GM06990 (cell line): ENCODE results near the gene CYSLTR2.

Experiments used
- DNase-seq: peaks from one replicate; pipeline ENCODE4 v3.0.0-alpha.2; 2011; ENCODE audit not compliant: insufficient read length; ENCODE audit errors: extremely low read depth
- H3K27me3 ChIP-seq: replicated peaks from 2 replicates; pipeline ENCODE4 v1.6.0; 2011; ENCODE audit warnings: low read length; ENCODE audit not compliant: control insufficient read depth, insufficient read depth
- H3K36me3 ChIP-seq: 2 replicates; pipeline ENCODE4 v1.5.1; 2011; ENCODE audit warnings: low read length; ENCODE audit not compliant: control insufficient read depth, insufficient read depth
- H3K4me3 ChIP-seq: replicated peaks from 2 replicates; pipeline ENCODE4 v1.5.1; 2011; ENCODE audit warnings: low read depth, mild to moderate bottlenecking, control low read depth, low read length
- TF ChIP-seq, protein P1 (sequence below): IDR thresholded peaks from 2 replicates; pipeline ENCODE4 v1.5.1; 2011; ENCODE audit warnings: low read length, control low read depth, mild to moderate bottlenecking, inconsistent platforms; ENCODE audit not compliant: insufficient read depth, poor library complexity, severe bottlenecking

Gene CYSLTR2

DNA sequence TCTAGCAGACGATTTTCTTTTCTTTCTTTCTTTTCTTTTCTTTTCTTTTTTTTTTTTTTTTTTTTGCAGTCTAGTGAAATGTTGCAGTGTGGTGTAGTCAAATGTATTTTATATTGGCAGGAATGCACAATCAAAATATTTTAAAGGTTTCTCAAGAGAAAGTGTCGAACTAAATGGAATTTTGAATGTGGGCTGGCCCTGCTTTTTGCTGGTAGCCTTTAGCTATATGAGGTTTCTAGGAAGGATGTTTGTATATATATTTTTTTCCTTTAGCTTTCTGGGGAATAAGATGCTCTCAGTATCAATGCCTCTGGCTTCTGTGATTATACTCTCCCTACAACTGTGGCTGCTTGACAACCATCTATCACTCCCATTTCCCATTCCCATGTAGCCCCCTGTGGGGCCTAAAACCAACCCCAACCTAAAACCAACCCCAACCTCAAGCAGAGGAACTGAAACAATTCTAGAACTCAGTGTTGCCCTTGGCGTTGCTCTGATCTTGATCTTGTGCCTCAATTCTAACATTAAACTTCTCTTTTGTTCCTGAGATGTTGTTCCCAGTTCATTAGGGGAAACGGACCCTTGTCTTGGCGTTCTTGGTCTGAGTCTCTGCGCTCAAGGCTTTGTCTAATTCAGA is 27.1 kb downstream of the CYSLTR2 start:
- TF ChIP-seq, protein P1, sequence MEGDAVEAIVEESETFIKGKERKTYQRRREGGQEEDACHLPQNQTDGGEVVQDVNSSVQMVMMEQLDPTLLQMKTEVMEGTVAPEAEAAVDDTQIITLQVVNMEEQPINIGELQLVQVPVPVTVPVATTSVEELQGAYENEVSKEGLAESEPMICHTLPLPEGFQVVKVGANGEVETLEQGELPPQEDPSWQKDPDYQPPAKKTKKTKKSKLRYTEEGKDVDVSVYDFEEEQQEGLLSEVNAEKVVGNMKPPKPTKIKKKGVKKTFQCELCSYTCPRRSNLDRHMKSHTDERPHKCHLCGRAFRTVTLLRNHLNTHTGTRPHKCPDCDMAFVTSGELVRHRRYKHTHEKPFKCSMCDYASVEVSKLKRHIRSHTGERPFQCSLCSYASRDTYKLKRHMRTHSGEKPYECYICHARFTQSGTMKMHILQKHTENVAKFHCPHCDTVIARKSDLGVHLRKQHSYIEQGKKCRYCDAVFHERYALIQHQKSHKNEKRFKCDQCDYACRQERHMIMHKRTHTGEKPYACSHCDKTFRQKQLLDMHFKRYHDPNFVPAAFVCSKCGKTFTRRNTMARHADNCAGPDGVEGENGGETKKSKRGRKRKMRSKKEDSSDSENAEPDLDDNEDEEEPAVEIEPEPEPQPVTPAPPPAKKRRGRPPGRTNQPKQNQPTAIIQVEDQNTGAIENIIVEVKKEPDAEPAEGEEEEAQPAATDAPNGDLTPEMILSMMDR, result no peak
- no peak overlapping the region for H3K4me3 ChIP-seq

DNA sequence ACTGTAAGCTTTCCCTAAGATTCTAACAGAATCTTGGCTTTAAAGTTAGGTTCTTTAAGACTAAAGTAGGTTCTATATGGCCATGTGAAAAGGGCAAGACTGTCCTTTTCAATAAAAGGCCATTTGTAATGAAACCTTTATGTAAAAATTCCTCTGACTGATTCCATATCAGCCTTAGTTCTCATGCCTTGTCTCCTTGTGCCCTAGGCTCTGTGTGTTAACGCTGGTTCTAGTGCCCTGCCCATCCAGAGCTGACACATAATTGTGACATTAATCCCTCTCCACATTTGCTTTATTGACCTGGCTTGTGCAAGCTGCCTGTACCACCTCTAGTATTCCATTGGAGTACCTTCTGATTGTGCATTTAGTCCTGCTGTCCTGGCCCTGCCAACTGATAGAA is 28.2 kb downstream of the CYSLTR2 start:
- Histone ChIP-seq H3K36me3 (no peaks in the 10 kb centered on the region), H3K4me3 (no peak overlapping the region), H3K27me3 (no peaks in the 10 kb centered on the region)
- DNase-seq, result no peak
- TF ChIP-seq, protein P1, result no peak

More for the DNA sequence above, 27.1 kb downstream of the CYSLTR2 start:
- no peak for DNase-seq
- H3K27me3 ChIP-seq, result no peaks in the 10 kb centered on the region
- no peaks in the 10 kb centered on the region for H3K36me3 ChIP-seq

DNA sequence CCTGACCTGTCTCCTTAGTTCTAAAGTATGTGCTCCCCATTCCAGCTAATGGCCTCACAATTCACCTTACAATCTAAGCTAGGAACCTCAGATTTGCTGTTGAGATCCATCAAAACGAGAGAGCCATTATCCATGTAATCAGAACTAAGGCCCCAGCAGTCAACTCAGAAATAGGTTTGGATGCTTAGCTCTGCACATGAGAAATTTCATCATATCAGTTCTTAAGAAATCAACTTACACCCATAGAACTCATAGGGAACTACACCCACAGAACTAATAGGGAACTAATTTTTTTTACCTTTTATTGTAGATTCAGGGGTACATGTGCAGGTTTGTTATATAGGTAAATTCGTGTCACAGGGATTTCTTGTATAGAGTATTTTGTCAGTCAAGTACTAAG is 28.7 kb downstream of the CYSLTR2 start:
- no peak for DNase-seq

DNA sequence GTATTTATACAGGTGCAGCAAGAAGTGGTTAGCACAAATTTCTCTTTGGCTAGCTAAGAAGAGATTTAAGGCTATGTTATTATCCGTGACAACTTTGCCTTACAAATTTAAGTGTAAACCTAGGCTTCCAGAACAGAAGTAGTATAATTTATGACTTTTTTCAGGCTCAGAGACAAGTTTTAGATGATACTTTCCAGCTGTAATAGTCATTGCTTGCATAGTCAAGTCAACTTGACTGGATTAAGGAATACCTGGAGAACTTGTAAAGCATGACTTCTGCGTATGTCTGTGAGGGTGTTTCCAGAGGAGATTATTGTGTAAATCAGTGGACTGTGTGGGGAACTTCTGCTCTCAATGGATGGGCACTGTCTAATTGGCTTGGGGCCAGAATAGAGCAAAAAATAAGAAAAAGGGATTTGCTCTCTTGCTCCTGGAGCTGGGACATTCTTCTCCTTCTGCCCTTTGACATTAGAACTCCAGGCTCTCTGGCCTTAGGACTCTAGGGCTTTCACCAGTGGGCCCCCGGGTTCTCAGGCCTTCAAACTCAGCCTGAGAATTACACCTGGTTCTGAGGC is 33.0 kb downstream of the CYSLTR2 start:
- TF ChIP-seq, protein P1, result no peak
- no peaks in the 10 kb centered on the region for H3K27me3 ChIP-seq
- DNase-seq, result no peak
- H3K36me3 ChIP-seq, result no peaks in the 10 kb centered on the region
- no peak overlapping the region for H3K4me3 ChIP-seq

More for the DNA sequence above, 28.7 kb downstream of the CYSLTR2 start:
- Histone ChIP-seq H3K4me3 (no peak overlapping the region), H3K36me3 (no peaks in the 10 kb centered on the region), H3K27me3 (no peaks in the 10 kb centered on the region)
- TF ChIP-seq, protein P1, result no peak

DNA sequence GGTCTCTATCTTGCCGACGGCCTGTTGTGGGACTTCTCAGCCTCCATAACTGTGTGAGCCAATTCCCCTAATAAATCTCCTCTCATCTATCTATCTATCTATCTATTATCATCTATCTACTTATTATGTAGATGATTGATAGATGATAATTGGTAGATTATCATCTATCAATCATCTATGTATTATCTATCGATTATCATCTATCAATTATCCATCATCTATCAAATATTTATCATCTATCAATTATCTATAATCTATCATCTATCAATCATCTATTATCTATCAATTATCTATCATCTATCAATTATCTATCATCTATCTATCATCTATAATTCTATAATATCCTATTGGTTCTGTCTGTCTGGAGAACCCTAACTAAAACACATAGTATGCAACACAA is 33.5 kb downstream of the CYSLTR2 start:
- Histone ChIP-seq H3K4me3 (no peak overlapping the region), H3K27me3 (no peaks in the 10 kb centered on the region), H3K36me3 (no peaks in the 10 kb centered on the region)
- DNase-seq, result no peak
- TF ChIP-seq, protein P1, result no peak
